Naive B cell (primary cell): ENCODE measurements around the gene CLN6. TPM values are rescaled to one million over a fixed set of nuclear protein-coding genes. Genes with fewer than 3 reads are reported as not detected.
"Not testable (repeated sequence)": the region's sequence is repeated elsewhere in the genome, so short reads cannot be mapped to it uniquely, and the experiment has no call there.

ENCODE experiments used
- ATAC-seq, 2 donors: fragments of 150-1000 bp; cut with Tn5 transposase; 2 replicates each; pipeline ENCODE4 v1.10.0; 2021; ENCODE audit warnings: low read depth in 2 of 2, mild to moderate bottlenecking in 2 of 2, moderate library complexity in 2 of 2
- DNase-seq: peaks from one replicate; pipeline ENCODE4 v3.0.0; 2022
- H3K27ac Mint-ChIP-seq, 6 donors: one replicate each; pipeline ENCODE4 v1.8.0; 2020 to 2022; ENCODE audit warnings: mild to moderate bottlenecking in 6 of 6, mixed read lengths in 6 of 6, moderate library complexity in 5 of 6, inconsistent platforms in 2 of 6
- H3K27me3 Mint-ChIP-seq, 3 donors: one replicate each; pipeline ENCODE4 v1.8.0; 2021 to 2022; ENCODE audit warnings: mixed read lengths in 3 of 3, mild to moderate bottlenecking in 1 of 3
- H3K36me3 Mint-ChIP-seq, 2 donors: one replicate each; pipeline ENCODE4 v1.8.0; 2020 to 2022; ENCODE audit warnings: mixed read lengths in 2 of 2, inconsistent platforms in 1 of 2, mild to moderate bottlenecking in 1 of 2
- H3K4me1 Mint-ChIP-seq, 3 donors: one replicate each; pipeline ENCODE4 v1.8.0; 2020 to 2022; ENCODE audit warnings: mixed read lengths in 3 of 3, inconsistent platforms in 1 of 3, mild to moderate bottlenecking in 1 of 3, moderate library complexity in 1 of 3
- H3K4me3 Mint-ChIP-seq, 8 donors: one replicate each; pipeline ENCODE4 v1.8.0; 2020 to 2022; ENCODE audit warnings: mild to moderate bottlenecking in 8 of 8, mixed read lengths in 8 of 8, moderate library complexity in 8 of 8, inconsistent platforms in 2 of 8
- H3K9me3 Mint-ChIP-seq, 7 donors: one replicate each; pipeline ENCODE4 v1.8.0; 2020 to 2022; ENCODE audit warnings: mixed read lengths in 7 of 7, mild to moderate bottlenecking in 5 of 7, inconsistent platforms in 2 of 7, moderate library complexity in 1 of 7
- polyA plus RNA-seq, 6 donors: library from polyadenylated mRNA; unstranded; fragments of 300-500 nt; fragmentation: Illumina TruSeq; gene quantifications; one replicate each; pipeline ENCODE4 v1.2.3, GENCODE V29; 2021; ENCODE audit warnings: low read depth in 6 of 6

CLN6 gene
- polyA plus RNA-seq, 6 donors from 2014 or later: 2.7 to 5.2 (median 4.0) TPM

- DNase-seq: no peak
- Mint-ChIP-seq H3K4me3 (peak within 1 kb of the TSS in 1 of 8 donors; percentile 25), H3K9me3 (no peaks in the 10 kb centered on the region), H3K36me3 (no peaks in the 10 kb centered on the region), H3K27ac (peak within 1 kb of the TSS in 4 of 6 donors; percentile 52 to 77 (median 62)), H3K27me3 (no peaks in the 10 kb centered on the region), H3K4me1 (peaks cover 24 to 39% (median 25%) of the 10 kb centered on the region in 3 donors)
- no peak for ATAC-seq
Observed at GRCh38 chr15:68204776-68205557, 24.6 kb downstream of the CLN6 start, which contains the start of gene CALML4. TSS of gene CALML4 (minus strand) at chr15:68205332. CDS start at chr15:68205247, 85 bp downstream.

- peaks cover 18 to 32% (median 19%) of the 10 kb centered on the region in 3 donors for H3K4me1 Mint-ChIP-seq
- H3K4me3 Mint-ChIP-seq: no peak overlapping the region
- H3K36me3 Mint-ChIP-seq: no peaks in the 10 kb centered on the region
- ATAC-seq: no peak
- H3K27me3 Mint-ChIP-seq: no peaks in the 10 kb centered on the region
- no peak for DNase-seq
- H3K9me3 Mint-ChIP-seq: no peaks in the 10 kb centered on the region
- no peak overlapping the region for H3K27ac Mint-ChIP-seq
Observed at GRCh38 chr15:68204361-68204760, 25.2 kb downstream of the CLN6 start.

- no peaks in the 10 kb centered on the region for H3K9me3 Mint-ChIP-seq
- H3K4me1 Mint-ChIP-seq: peaks cover 15 to 28% (median 15%) of the 10 kb centered on the region in 3 donors
- H3K36me3 Mint-ChIP-seq: no peaks in the 10 kb centered on the region
- H3K4me3 Mint-ChIP-seq: no peak overlapping the region
- H3K27ac Mint-ChIP-seq: no peak overlapping the region
- H3K27me3 Mint-ChIP-seq: no peaks in the 10 kb centered on the region
- ATAC-seq: no peak
- no peak for DNase-seq
Observed at GRCh38 chr15:68203956-68204355, 25.6 kb downstream of the CLN6 start.

GRCh38 chr15:68203486-68203885, 26.0 kb downstream of the CLN6 start:
- H3K36me3 Mint-ChIP-seq: no peaks in the 10 kb centered on the region
- DNase-seq (no peak), ATAC-seq (no peak)
- H3K4me1 Mint-ChIP-seq: peaks cover 10 to 24% (median 10%) of the 10 kb centered on the region in 3 donors
- H3K4me3 Mint-ChIP-seq: no peak overlapping the region
- no peaks in the 10 kb centered on the region for H3K9me3 Mint-ChIP-seq
- no peak overlapping the region for H3K27ac Mint-ChIP-seq
- H3K27me3 Mint-ChIP-seq: no peaks in the 10 kb centered on the region

- H3K4me1 Mint-ChIP-seq: peaks cover 6 to 19% (median 6%) of the 10 kb centered on the region in 3 donors
- H3K9me3 Mint-ChIP-seq, H3K27ac Mint-ChIP-seq, DNase-seq, ATAC-seq, H3K36me3 Mint-ChIP-seq, H3K27me3 Mint-ChIP-seq, H3K4me3 Mint-ChIP-seq: not testable (repeated sequence)
Observed at GRCh38 chr15:68202994-68203393, 26.5 kb downstream of the CLN6 start.

GRCh38 chr15:68201879-68202261, 27.7 kb downstream of the CLN6 start:
- H3K9me3 Mint-ChIP-seq: no peaks in the 10 kb centered on the region
- H3K4me1 Mint-ChIP-seq: peaks cover 5 to 17% (median 6%) of the 10 kb centered on the region in 3 donors
- H3K27ac Mint-ChIP-seq: peak overlapping the region in 4 of 6 donors; percentile 14 to 74 (median 50)
- ATAC-seq: no peak
- no peaks in the 10 kb centered on the region for H3K36me3 Mint-ChIP-seq
- DNase-seq: no peak
- H3K4me3 Mint-ChIP-seq: no peak overlapping the region
- H3K27me3 Mint-ChIP-seq: no peaks in the 10 kb centered on the region

- peaks cover 4 to 15% (median 5%) of the 10 kb centered on the region in 3 donors for H3K4me1 Mint-ChIP-seq
- H3K36me3 Mint-ChIP-seq: no peaks in the 10 kb centered on the region
- ATAC-seq: no peak
- no peak overlapping the region for H3K4me3 Mint-ChIP-seq
- H3K9me3 Mint-ChIP-seq: no peaks in the 10 kb centered on the region
- DNase-seq: no peak
- H3K27me3 Mint-ChIP-seq: no peaks in the 10 kb centered on the region
- peak overlapping the region in 4 of 6 donors; percentile 7 to 45 (median 19) for H3K27ac Mint-ChIP-seq
Observed at GRCh38 chr15:68201153-68201878, 28.2 kb downstream of the CLN6 start.

- no peak for DNase-seq
- Mint-ChIP-seq H3K36me3 (no peaks in the 10 kb centered on the region), H3K27ac (peak overlapping the region in 2 of 6 donors; percentile 18 to 54), H3K4me1 (peaks cover 0 to 6% (median 2%) of the 10 kb centered on the region in 3 donors), H3K9me3 (no peaks in the 10 kb centered on the region), H3K4me3 (no peak overlapping the region), H3K27me3 (no peaks in the 10 kb centered on the region)
- ATAC-seq: no peak
Observed at GRCh38 chr15:68200016-68200861, 29.3 kb downstream of the CLN6 start.

- peak overlapping the region in 1 of 6 donors; percentile 41 for H3K27ac Mint-ChIP-seq
- H3K4me3 Mint-ChIP-seq: peak overlapping the region in 1 of 8 donors; percentile 48
- no peaks in the 10 kb centered on the region for H3K27me3 Mint-ChIP-seq
- peaks cover 0 to 6% (median 0%) of the 10 kb centered on the region in 3 donors for H3K4me1 Mint-ChIP-seq
- ATAC-seq: no peak
- H3K36me3 Mint-ChIP-seq: no peaks in the 10 kb centered on the region
- no peak for DNase-seq
- no peaks in the 10 kb centered on the region for H3K9me3 Mint-ChIP-seq
Observed at GRCh38 chr15:68199340-68199739, 30.2 kb downstream of the CLN6 start.

GRCh38 chr15:68197661-68198437, 31.7 kb downstream of the CLN6 start:
- Mint-ChIP-seq H3K36me3 (no peaks in the 10 kb centered on the region), H3K4me1 (peaks cover 0 to 6% (median 0%) of the 10 kb centered on the region in 3 donors), H3K27ac (peak overlapping the region in 3 of 6 donors; percentile 24 to 85 (median 34)), H3K9me3 (no peaks in the 10 kb centered on the region), H3K4me3 (no peak overlapping the region), H3K27me3 (no peaks in the 10 kb centered on the region)
- ATAC-seq (no peak), DNase-seq (no peak)

- Mint-ChIP-seq H3K27me3 (no peaks in the 10 kb centered on the region), H3K9me3 (no peaks in the 10 kb centered on the region), H3K27ac (peak overlapping the region in 1 of 6 donors; percentile 83), H3K4me1 (peaks cover 0 to 6% (median 0%) of the 10 kb centered on the region in 3 donors), H3K4me3 (no peak overlapping the region), H3K36me3 (no peaks in the 10 kb centered on the region)
- ATAC-seq (no peak), DNase-seq (no peak)
Observed at GRCh38 chr15:68197170-68197492, 32.4 kb downstream of the CLN6 start.

- ATAC-seq (no peak), DNase-seq (no peak)
- Mint-ChIP-seq H3K4me3 (peak overlapping the region in 1 of 8 donors; percentile 25), H3K9me3 (no peaks in the 10 kb centered on the region), H3K27ac (no peak overlapping the region), H3K36me3 (no peaks in the 10 kb centered on the region), H3K4me1 (peaks cover 0 to 1% (median 0%) of the 10 kb centered on the region in 3 donors), H3K27me3 (no peaks in the 10 kb centered on the region)
Observed at GRCh38 chr15:68196445-68197169, 32.9 kb downstream of the CLN6 start.
